ENCODE results near the gene CD200.

Gene CD200

GRCh38 chr3:112379020-112379690 lies 46.2 kb downstream of the CD200 start:
- Mint-ChIP-seq H3K27me3 (ENCODE audit: low read depth) (no peaks in the 10 kb centered on the region), H3K9me3 (peaks cover 2% of the 10 kb centered on the region), H3K4me1 (ENCODE audit: low read depth) (peaks cover 23% of the 10 kb centered on the region), H3K36me3 (ENCODE audit: low read depth) (peaks cover 4% of the 10 kb centered on the region), H3K27ac (no peak overlapping the region), H3K4me3 (no peak overlapping the region)

- Mint-ChIP-seq H3K36me3 (ENCODE audit: low read depth) (peaks cover 3% of the 10 kb centered on the region), H3K4me1 (ENCODE audit: low read depth) (peaks cover 20% of the 10 kb centered on the region), H3K27ac (no peak overlapping the region), H3K4me3 (no peak overlapping the region), H3K27me3 (ENCODE audit: low read depth) (no peaks in the 10 kb centered on the region), H3K9me3 (peaks cover 7% of the 10 kb centered on the region)
Measured at GRCh38 chr3:112381673-112382542, 49.0 kb downstream of the CD200 start.

GRCh38 chr3:112382543-112383160 lies 49.7 kb downstream of the CD200 start:
- H3K36me3 Mint-ChIP-seq (ENCODE audit: low read depth): peaks cover 3% of the 10 kb centered on the region
- peaks cover 20% of the 10 kb centered on the region for H3K4me1 Mint-ChIP-seq (ENCODE audit: low read depth)
- peaks cover 7% of the 10 kb centered on the region for H3K9me3 Mint-ChIP-seq
- H3K4me3 Mint-ChIP-seq: no peak overlapping the region
- H3K27ac Mint-ChIP-seq: no peak overlapping the region
- no peaks in the 10 kb centered on the region for H3K27me3 Mint-ChIP-seq (ENCODE audit: low read depth)

- H3K4me3 Mint-ChIP-seq: no peak overlapping the region
- H3K9me3 Mint-ChIP-seq: peaks cover 7% of the 10 kb centered on the region
- H3K27ac Mint-ChIP-seq: no peak overlapping the region
- peaks cover 30% of the 10 kb centered on the region for H3K4me1 Mint-ChIP-seq (ENCODE audit: low read depth)
- H3K36me3 Mint-ChIP-seq (ENCODE audit: low read depth): peaks cover 2% of the 10 kb centered on the region
- no peaks in the 10 kb centered on the region for H3K27me3 Mint-ChIP-seq (ENCODE audit: low read depth)
Measured at GRCh38 chr3:112384769-112385168, 51.8 kb downstream of the CD200 start.

GRCh38 chr3:112388972-112389371 lies 56.0 kb downstream of the CD200 start:
- H3K27me3 Mint-ChIP-seq (ENCODE audit: low read depth): no peaks in the 10 kb centered on the region
- no peak overlapping the region for H3K27ac Mint-ChIP-seq
- H3K36me3 Mint-ChIP-seq (ENCODE audit: low read depth): peaks cover 6% of the 10 kb centered on the region
- H3K9me3 Mint-ChIP-seq: peaks cover 20% of the 10 kb centered on the region
- H3K4me3 Mint-ChIP-seq: no peak overlapping the region
- peaks cover 37% of the 10 kb centered on the region for H3K4me1 Mint-ChIP-seq (ENCODE audit: low read depth)

- Mint-ChIP-seq H3K36me3 (ENCODE audit: low read depth) (peaks cover 6% of the 10 kb centered on the region), H3K27ac (no peak overlapping the region), H3K9me3 (peaks cover 20% of the 10 kb centered on the region), H3K4me3 (no peak overlapping the region), H3K27me3 (ENCODE audit: low read depth) (no peaks in the 10 kb centered on the region), H3K4me1 (ENCODE audit: low read depth) (peaks cover 35% of the 10 kb centered on the region)
Measured at GRCh38 chr3:112389961-112390360, 57.0 kb downstream of the CD200 start.

- peak overlapping the region; percentile 78 for H3K27ac Mint-ChIP-seq
- H3K27me3 Mint-ChIP-seq (ENCODE audit: low read depth): no peaks in the 10 kb centered on the region
- peaks cover 6% of the 10 kb centered on the region for H3K36me3 Mint-ChIP-seq (ENCODE audit: low read depth)
- peaks cover 18% of the 10 kb centered on the region for H3K9me3 Mint-ChIP-seq
- peak overlapping the region; percentile 6 for H3K4me3 Mint-ChIP-seq
- peaks cover 41% of the 10 kb centered on the region for H3K4me1 Mint-ChIP-seq (ENCODE audit: low read depth)
Measured at GRCh38 chr3:112390783-112391641, 58.1 kb downstream of the CD200 start.

GRCh38 chr3:112391648-112392047 lies 58.7 kb downstream of the CD200 start:
- Mint-ChIP-seq H3K4me3 (no peak overlapping the region), H3K9me3 (peaks cover 13% of the 10 kb centered on the region), H3K4me1 (ENCODE audit: low read depth) (peaks cover 44% of the 10 kb centered on the region), H3K36me3 (ENCODE audit: low read depth) (peaks cover 6% of the 10 kb centered on the region), H3K27ac (peak overlapping the region; percentile 78), H3K27me3 (ENCODE audit: low read depth) (no peaks in the 10 kb centered on the region)

- H3K27ac Mint-ChIP-seq: no peak overlapping the region
Measured at GRCh38 chr3:112392393-112393359, 59.7 kb downstream of the CD200 start.

GRCh38 chr3:112393360-112393728 lies 60.4 kb downstream of the CD200 start:
- H3K36me3 Mint-ChIP-seq (ENCODE audit: low read depth): peaks cover 6% of the 10 kb centered on the region
- H3K4me1 Mint-ChIP-seq (ENCODE audit: low read depth): peaks cover 50% of the 10 kb centered on the region
- peaks cover 13% of the 10 kb centered on the region for H3K9me3 Mint-ChIP-seq
- H3K4me3 Mint-ChIP-seq: no peak overlapping the region
- no peaks in the 10 kb centered on the region for H3K27me3 Mint-ChIP-seq (ENCODE audit: low read depth)
- H3K27ac Mint-ChIP-seq: no peak overlapping the region

More at GRCh38 chr3:112392393-112393359, 59.7 kb downstream of the CD200 start:
- Mint-ChIP-seq H3K9me3 (peaks cover 13% of the 10 kb centered on the region), H3K4me1 (ENCODE audit: low read depth) (peaks cover 49% of the 10 kb centered on the region), H3K36me3 (ENCODE audit: low read depth) (peaks cover 6% of the 10 kb centered on the region), H3K27me3 (ENCODE audit: low read depth) (no peaks in the 10 kb centered on the region), H3K4me3 (no peak overlapping the region)

GRCh38 chr3:112394003-112394640 lies 61.2 kb downstream of the CD200 start:
- Mint-ChIP-seq H3K9me3 (peaks cover 13% of the 10 kb centered on the region), H3K27me3 (ENCODE audit: low read depth) (no peaks in the 10 kb centered on the region), H3K4me1 (ENCODE audit: low read depth) (peaks cover 47% of the 10 kb centered on the region), H3K27ac (no peak overlapping the region), H3K36me3 (ENCODE audit: low read depth) (peaks cover 6% of the 10 kb centered on the region), H3K4me3 (no peak overlapping the region)

- Mint-ChIP-seq H3K4me1 (ENCODE audit: low read depth) (peaks cover 37% of the 10 kb centered on the region), H3K4me3 (no peak overlapping the region), H3K27me3 (ENCODE audit: low read depth) (no peaks in the 10 kb centered on the region), H3K9me3 (peaks cover 13% of the 10 kb centered on the region), H3K27ac (peak overlapping the region; percentile 9), H3K36me3 (ENCODE audit: low read depth) (peaks cover 6% of the 10 kb centered on the region)
Measured at GRCh38 chr3:112395181-112395895, 62.4 kb downstream of the CD200 start.

Data from T-helper 1 cell treated with Interleukin-12 subunit alpha and Interleukin-12 subunit beta and Interleukin-4 antibody, amounts not matched to agents 30 μg/mL and 1 μg/mL, for 36 hours (primary cell).